Progenitor cell of endocrine pancreas (in vitro differentiated cells): ENCODE results near the gene PTPMT1. TPM values are rescaled to one million over a fixed set of nuclear protein-coding genes. Genes with fewer than 3 reads are reported as not detected.
"Not testable (repeated sequence)": the region's sequence is repeated elsewhere in the genome, so short reads cannot be mapped to it uniquely, and the experiment has no call there.

Source experiments
- DNase-seq: peaks from one replicate; pipeline ENCODE4 v3.0.0; 2021; ENCODE audit warnings: low spot score; ENCODE audit not compliant: unreplicated experiment
- H3K27ac Mint-ChIP-seq: 2 replicates; pipeline ENCODE4 v1.8.0; 2021; ENCODE audit warnings: mild to moderate bottlenecking, moderate library complexity, mixed read lengths
- H3K27me3 Mint-ChIP-seq: 2 replicates; pipeline ENCODE4 v1.8.0; 2021; ENCODE audit warnings: mixed read lengths
- H3K36me3 Mint-ChIP-seq: 2 replicates; pipeline ENCODE4 v1.8.0; 2022; ENCODE audit warnings: mixed read lengths; ENCODE audit not compliant: insufficient read depth
- H3K4me1 Mint-ChIP-seq: 2 replicates; pipeline ENCODE4 v1.8.0; 2021; ENCODE audit warnings: low read depth, mixed read lengths
- H3K4me3 Mint-ChIP-seq: 2 replicates; pipeline ENCODE4 v1.8.0; 2021; ENCODE audit warnings: low read depth, mild to moderate bottlenecking, moderate library complexity, mixed read lengths
- H3K9me3 Mint-ChIP-seq: 2 replicates; pipeline ENCODE4 v1.8.0; 2021; ENCODE audit warnings: low read depth, mixed read lengths
- CTCF ChIP-seq: fragments of 200-600 bp; sonication (generic); IDR thresholded peaks from one replicate; pipeline ENCODE4 v1.5.0; 2021; ENCODE audit warnings: antibody characterized with exemption, mild to moderate bottlenecking; ENCODE audit not compliant: unreplicated experiment
- total RNA-seq: library from RNA; stranded (reverse); gene quantifications from 2 replicates; pipeline ENCODE4 v1.2.1, GENCODE V29; 2021

PTPMT1 gene
- total RNA-seq, 1 donor from 2014 or later, result 47.6 TPM

DNA sequence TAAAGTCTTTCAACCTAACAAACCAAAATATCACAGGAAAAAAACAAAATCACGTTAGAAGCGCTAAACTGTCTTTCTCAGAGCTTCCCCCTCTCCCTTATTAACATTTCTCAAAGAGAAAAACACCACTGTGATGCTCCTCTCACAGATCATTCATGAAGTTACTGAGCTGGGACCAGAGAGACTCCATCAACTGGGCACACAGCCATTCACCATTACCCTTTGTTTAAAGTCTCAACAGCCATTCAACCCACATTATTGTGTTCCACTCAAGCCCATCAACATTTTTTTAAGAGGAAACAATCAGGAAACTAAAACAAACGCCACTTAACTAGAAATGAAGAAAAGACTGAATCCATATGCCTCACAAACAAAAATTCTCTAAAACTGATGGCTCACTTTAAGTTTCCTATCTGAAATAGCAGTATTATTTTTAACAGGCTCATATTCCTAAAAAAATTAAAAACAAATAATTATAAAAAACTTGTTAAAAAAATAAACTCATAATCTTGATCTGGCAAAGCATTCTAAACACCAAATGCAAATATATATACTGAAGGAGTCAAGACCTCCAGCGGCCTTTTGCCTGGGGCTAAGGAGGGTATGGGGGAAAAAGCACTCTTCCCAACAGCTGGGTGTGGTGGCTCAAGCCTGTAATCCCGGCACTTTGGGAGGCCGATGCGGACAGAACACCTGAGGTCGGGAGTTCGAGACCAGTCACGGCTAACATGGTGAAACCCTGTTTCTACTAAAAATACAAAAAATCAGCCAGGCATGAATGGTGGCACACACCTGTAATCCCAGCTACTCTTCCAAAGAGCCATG lies 26.4 kb upstream of the PTPMT1 start:
- DNase-seq, result no peak
- H3K27ac Mint-ChIP-seq, result peak overlapping the region; percentile 43
- no peak for TF ChIP-seq CTCF
- H3K27me3 Mint-ChIP-seq, result no peaks in the 10 kb centered on the region
- H3K4me1 Mint-ChIP-seq, result peaks cover 13% of the 10 kb centered on the region
- peaks cover 5% of the 10 kb centered on the region for H3K36me3 Mint-ChIP-seq
- H3K9me3 Mint-ChIP-seq, result no peaks in the 10 kb centered on the region
- H3K4me3 Mint-ChIP-seq, result no peak overlapping the region

DNA sequence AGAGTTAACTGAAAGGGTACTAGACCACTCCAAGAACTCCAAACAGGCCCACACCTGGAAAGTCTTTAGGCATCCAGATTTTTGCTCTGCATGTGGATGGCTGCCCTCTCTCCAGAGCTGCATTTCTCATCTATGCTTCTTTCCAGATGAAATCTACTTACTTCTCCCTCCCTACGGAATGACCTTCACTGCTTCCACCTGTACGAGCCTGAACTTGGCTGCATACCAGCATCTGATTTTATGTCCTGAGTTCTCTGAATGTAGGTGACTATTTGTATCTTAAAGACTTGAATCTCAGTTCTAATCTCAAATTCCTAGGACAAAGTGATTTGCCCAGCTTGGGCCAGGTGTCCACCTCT lies 25.7 kb upstream of the PTPMT1 start:
- Mint-ChIP-seq H3K27ac (peak overlapping the region; percentile 43), H3K4me3 (no peak overlapping the region)

GRCh38 chr11:47541070-47541469 lies 24.3 kb upstream of the PTPMT1 start:
- Mint-ChIP-seq H3K27me3 (no peaks in the 10 kb centered on the region), H3K4me3 (no peak overlapping the region), H3K9me3 (no peaks in the 10 kb centered on the region), H3K36me3 (peaks cover 2% of the 10 kb centered on the region), H3K4me1 (peaks cover 9% of the 10 kb centered on the region), H3K27ac (peak overlapping the region; percentile 58)
- no peak for DNase-seq
- TF ChIP-seq CTCF, result no peak

More for the DNA sequence above, 25.7 kb upstream of the PTPMT1 start:
- Mint-ChIP-seq H3K9me3 (no peaks in the 10 kb centered on the region), H3K36me3 (peaks cover 5% of the 10 kb centered on the region), H3K4me1 (peaks cover 13% of the 10 kb centered on the region), H3K27me3 (no peaks in the 10 kb centered on the region)
- DNase-seq, result no peak
- TF ChIP-seq CTCF, result no peak

DNA sequence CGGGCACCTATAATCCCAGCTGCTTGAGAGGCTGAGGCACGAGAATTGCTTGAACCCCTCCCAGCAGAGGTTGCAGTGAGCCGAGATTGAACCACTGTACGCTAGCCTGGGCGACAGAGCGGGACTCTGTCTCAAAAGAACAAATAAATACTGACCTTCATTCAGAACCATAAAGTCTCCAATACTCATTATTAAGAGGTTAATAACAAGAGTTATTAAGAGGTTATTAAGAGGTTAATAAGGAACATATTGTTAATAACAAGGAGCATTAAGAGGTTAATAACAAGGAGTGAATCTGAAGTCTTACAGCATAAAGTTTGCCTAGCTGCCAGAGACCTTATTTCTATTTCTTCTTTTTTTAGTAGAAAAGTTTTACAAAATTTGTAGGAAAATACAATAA lies 20.1 kb upstream of the PTPMT1 start:
- Mint-ChIP-seq H3K4me3 (no peak overlapping the region), H3K4me1 (peaks cover 6% of the 10 kb centered on the region), H3K36me3 (peaks cover 4% of the 10 kb centered on the region), H3K27me3 (no peaks in the 10 kb centered on the region), H3K9me3 (no peaks in the 10 kb centered on the region), H3K27ac (no peak overlapping the region)
- no peak for DNase-seq
- no peak for TF ChIP-seq CTCF

DNA sequence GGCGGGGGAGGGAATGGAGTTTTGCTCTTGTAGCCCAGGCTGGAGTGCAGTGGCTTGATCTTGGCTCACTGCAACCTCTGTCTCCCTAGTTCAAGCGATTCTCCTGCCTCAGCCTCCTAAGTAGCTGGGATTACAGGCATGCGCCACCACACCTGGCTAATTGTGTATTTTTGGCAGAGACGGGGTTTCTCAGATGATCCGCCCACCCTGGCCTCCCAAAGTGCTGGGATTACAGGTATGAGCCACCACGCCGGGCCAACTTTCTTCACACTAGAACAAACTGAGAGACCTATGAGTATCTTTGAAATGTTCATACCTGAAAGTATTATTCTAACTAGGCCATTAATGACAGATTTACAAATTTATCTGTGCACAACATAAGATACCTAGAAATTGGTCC lies 19.1 kb upstream of the PTPMT1 start:
- DNase-seq, H3K4me3 Mint-ChIP-seq, H3K4me1 Mint-ChIP-seq, H3K27me3 Mint-ChIP-seq, H3K27ac Mint-ChIP-seq, H3K36me3 Mint-ChIP-seq, H3K9me3 Mint-ChIP-seq: not testable (repeated sequence)
